ENCODE results near the gene NUP210L.
"Not testable (repeated sequence)": the region's sequence is repeated elsewhere in the genome, so short reads cannot be mapped to it uniquely, and the experiment has no call there.

DNA sequence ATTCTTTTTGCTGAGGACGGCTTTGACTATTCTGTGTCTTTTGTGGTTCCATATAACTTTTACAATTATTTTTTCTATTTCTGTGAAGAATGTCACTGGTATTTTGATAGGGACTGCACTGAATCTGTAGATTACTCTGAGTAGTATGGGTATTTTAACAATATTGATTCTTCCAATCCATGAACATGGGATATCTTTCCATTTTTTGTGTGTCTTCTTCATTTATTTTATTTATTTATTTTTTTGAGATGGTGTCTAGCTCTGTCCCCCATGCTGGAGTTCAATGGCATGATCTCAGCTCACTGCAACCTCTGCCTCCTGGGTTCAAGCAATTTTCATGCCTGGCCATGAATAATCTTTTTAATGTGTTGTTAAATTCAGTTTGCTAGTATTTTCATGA, 121.2 kb downstream of the NUP210L start:
- not testable (repeated sequence) for TF ChIP-seq POLR2A (IDR thresholded peaks at IDR 0.05; ENCODE audit: low read length); GATA1 (IDR thresholded peaks at IDR 0.05; ENCODE audit: low read depth, low read length)
